Osteoblast (primary cell): ENCODE data around the gene RBFOX2. TPM values are rescaled to one million over a fixed set of nuclear protein-coding genes. Genes with fewer than 3 reads are reported as not detected.
"Not testable (repeated sequence)": the region's sequence is repeated elsewhere in the genome, so short reads cannot be mapped to it uniquely, and the experiment has no call there.

Experiments
- DNase-seq: peaks from one replicate; pipeline ENCODE4 v3.0.0; 2011; ENCODE audit warnings: low spot score, mixed read lengths; ENCODE audit not compliant: insufficient read length; ENCODE audit errors: missing footprints
- H2AFZ ChIP-seq: 2 replicates; pipeline ENCODE4 v1.6.0; 2011; ENCODE audit warnings: mild to moderate bottlenecking, low read length
- H3K27ac ChIP-seq: 2 replicates; pipeline ENCODE4 v1.5.1; 2011; ENCODE audit warnings: mild to moderate bottlenecking, low read depth, low read length, moderate library complexity
- H3K27me3 ChIP-seq: 2 replicates; pipeline ENCODE4 v1.6.0; 2012; ENCODE audit warnings: mild to moderate bottlenecking, control low read depth, inconsistent platforms, low read length, moderate library complexity; ENCODE audit not compliant: insufficient read depth
- H3K36me3 ChIP-seq: 2 replicates; pipeline ENCODE4 v1.5.1; 2011; ENCODE audit warnings: mild to moderate bottlenecking, low read length, control low read depth, moderate library complexity; ENCODE audit not compliant: insufficient read depth
- H3K4me1 ChIP-seq: 2 replicates; pipeline ENCODE4 v1.5.1; 2011; ENCODE audit warnings: mild to moderate bottlenecking, low read length, control low read depth, moderate library complexity; ENCODE audit not compliant: insufficient read depth
- H3K4me2 ChIP-seq: 2 replicates; pipeline ENCODE4 v1.6.0; 2011; ENCODE audit warnings: mild to moderate bottlenecking, low read length; ENCODE audit not compliant: insufficient read depth
- H3K4me3 ChIP-seq: fragments of 200-600 bp; sonication (generic); 3 replicates; pipeline ENCODE4 v1.5.1; 2012; ENCODE audit warnings: mild to moderate bottlenecking, low read length, inconsistent platforms; ENCODE audit not compliant: insufficient read depth
- H3K79me2 ChIP-seq: 2 replicates; pipeline ENCODE4 v1.6.0; 2012; ENCODE audit warnings: mild to moderate bottlenecking, low read length, control low read depth, inconsistent platforms; ENCODE audit not compliant: insufficient read depth
- H3K9me3 ChIP-seq: 2 replicates; pipeline ENCODE4 v1.5.1; 2011; ENCODE audit warnings: low read depth, low read length, control low read depth
- H4K20me1 ChIP-seq: 2 replicates; pipeline ENCODE4 v1.6.0; 2012; ENCODE audit warnings: mild to moderate bottlenecking, low read length, control low read depth; ENCODE audit not compliant: insufficient read depth
- CTCF ChIP-seq: IDR thresholded peaks from 2 replicates; pipeline ENCODE4 v1.5.1; 2011; ENCODE audit warnings: mild to moderate bottlenecking, low read depth, low read length, moderate library complexity; ENCODE audit errors: extremely low read depth
- total RNA-seq: library from RNA; depleted of rRNA; stranded (reverse); fragments of >200 nt; gene quantifications from 2 replicates; pipeline ENCODE4 v1.2.3, GENCODE V29; 2012

RBFOX2 gene
- total RNA-seq, 1 donor, result 171 TPM

- Histone ChIP-seq H3K79me2 (no peaks in the 10 kb centered on the region), H2AFZ (no peak overlapping the region), H4K20me1 (no peaks in the 10 kb centered on the region), H3K4me1 (peaks cover 6% of the 10 kb centered on the region), H3K36me3 (no peaks in the 10 kb centered on the region), H3K27me3 (no peaks in the 10 kb centered on the region), H3K4me2 (no peak overlapping the region), H3K27ac (no peak overlapping the region), H3K4me3 (no peak overlapping the region), H3K9me3 (no peaks in the 10 kb centered on the region)
- DNase-seq, result no peak
- no peak for TF ChIP-seq CTCF
Measured at GRCh38 chr22:36073476-36073875, 44.9 kb upstream of the RBFOX2 start.

GRCh38 chr22:36070645-36071044, 42.0 kb upstream of the RBFOX2 start:
- not testable (repeated sequence) for H3K79me2 ChIP-seq, H3K27ac ChIP-seq, H3K4me3 ChIP-seq, H3K27me3 ChIP-seq, H2AFZ ChIP-seq, H3K36me3 ChIP-seq, H3K4me1 ChIP-seq, H3K4me2 ChIP-seq, H3K9me3 ChIP-seq, H4K20me1 ChIP-seq, DNase-seq

- TF ChIP-seq CTCF, result no peak
- H3K79me2 ChIP-seq, result no peaks in the 10 kb centered on the region
- no peaks in the 10 kb centered on the region for H3K27me3 ChIP-seq
- no peaks in the 10 kb centered on the region for H3K9me3 ChIP-seq
- no peaks in the 10 kb centered on the region for H4K20me1 ChIP-seq
- H3K27ac ChIP-seq, result no peak overlapping the region
- H3K4me1 ChIP-seq, result peaks cover 10% of the 10 kb centered on the region
- H3K36me3 ChIP-seq, result no peaks in the 10 kb centered on the region
- DNase-seq, result no peak
- H3K4me3 ChIP-seq, result no peak overlapping the region
- no peak overlapping the region for H3K4me2 ChIP-seq
- H2AFZ ChIP-seq, result no peak overlapping the region
Measured at GRCh38 chr22:36069368-36069767, 40.7 kb upstream of the RBFOX2 start.

- H3K27ac ChIP-seq, result no peak overlapping the region
- H3K4me3 ChIP-seq, result no peak overlapping the region
- no peak for TF ChIP-seq CTCF
- H4K20me1 ChIP-seq, result no peaks in the 10 kb centered on the region
- H3K9me3 ChIP-seq, result no peaks in the 10 kb centered on the region
- H3K36me3 ChIP-seq, result no peaks in the 10 kb centered on the region
- no peak overlapping the region for H2AFZ ChIP-seq
- H3K79me2 ChIP-seq, result no peaks in the 10 kb centered on the region
- no peak for DNase-seq
- peaks cover 10% of the 10 kb centered on the region for H3K4me1 ChIP-seq
- H3K27me3 ChIP-seq, result no peaks in the 10 kb centered on the region
- H3K4me2 ChIP-seq, result no peak overlapping the region
Measured at GRCh38 chr22:36068776-36069344, 40.2 kb upstream of the RBFOX2 start.
